Measurements from ENCODE around the gene NUDT8. TPM values are rescaled to one million over a fixed set of nuclear protein-coding genes. Genes with fewer than 3 reads are reported as not detected.

The NUDT8 gene
- total and polyA plus RNA-seq, 2 of the 8 experiments (the other 6 are each of a cell fraction or from before 2014, with no cell fraction given), result 7.2 to 8.3 TPM

GRCh38 chr11:67664696-67665540 is 35.2 kb upstream of the NUDT8 start (continued):
- TF ChIP-seq, protein P1, sequence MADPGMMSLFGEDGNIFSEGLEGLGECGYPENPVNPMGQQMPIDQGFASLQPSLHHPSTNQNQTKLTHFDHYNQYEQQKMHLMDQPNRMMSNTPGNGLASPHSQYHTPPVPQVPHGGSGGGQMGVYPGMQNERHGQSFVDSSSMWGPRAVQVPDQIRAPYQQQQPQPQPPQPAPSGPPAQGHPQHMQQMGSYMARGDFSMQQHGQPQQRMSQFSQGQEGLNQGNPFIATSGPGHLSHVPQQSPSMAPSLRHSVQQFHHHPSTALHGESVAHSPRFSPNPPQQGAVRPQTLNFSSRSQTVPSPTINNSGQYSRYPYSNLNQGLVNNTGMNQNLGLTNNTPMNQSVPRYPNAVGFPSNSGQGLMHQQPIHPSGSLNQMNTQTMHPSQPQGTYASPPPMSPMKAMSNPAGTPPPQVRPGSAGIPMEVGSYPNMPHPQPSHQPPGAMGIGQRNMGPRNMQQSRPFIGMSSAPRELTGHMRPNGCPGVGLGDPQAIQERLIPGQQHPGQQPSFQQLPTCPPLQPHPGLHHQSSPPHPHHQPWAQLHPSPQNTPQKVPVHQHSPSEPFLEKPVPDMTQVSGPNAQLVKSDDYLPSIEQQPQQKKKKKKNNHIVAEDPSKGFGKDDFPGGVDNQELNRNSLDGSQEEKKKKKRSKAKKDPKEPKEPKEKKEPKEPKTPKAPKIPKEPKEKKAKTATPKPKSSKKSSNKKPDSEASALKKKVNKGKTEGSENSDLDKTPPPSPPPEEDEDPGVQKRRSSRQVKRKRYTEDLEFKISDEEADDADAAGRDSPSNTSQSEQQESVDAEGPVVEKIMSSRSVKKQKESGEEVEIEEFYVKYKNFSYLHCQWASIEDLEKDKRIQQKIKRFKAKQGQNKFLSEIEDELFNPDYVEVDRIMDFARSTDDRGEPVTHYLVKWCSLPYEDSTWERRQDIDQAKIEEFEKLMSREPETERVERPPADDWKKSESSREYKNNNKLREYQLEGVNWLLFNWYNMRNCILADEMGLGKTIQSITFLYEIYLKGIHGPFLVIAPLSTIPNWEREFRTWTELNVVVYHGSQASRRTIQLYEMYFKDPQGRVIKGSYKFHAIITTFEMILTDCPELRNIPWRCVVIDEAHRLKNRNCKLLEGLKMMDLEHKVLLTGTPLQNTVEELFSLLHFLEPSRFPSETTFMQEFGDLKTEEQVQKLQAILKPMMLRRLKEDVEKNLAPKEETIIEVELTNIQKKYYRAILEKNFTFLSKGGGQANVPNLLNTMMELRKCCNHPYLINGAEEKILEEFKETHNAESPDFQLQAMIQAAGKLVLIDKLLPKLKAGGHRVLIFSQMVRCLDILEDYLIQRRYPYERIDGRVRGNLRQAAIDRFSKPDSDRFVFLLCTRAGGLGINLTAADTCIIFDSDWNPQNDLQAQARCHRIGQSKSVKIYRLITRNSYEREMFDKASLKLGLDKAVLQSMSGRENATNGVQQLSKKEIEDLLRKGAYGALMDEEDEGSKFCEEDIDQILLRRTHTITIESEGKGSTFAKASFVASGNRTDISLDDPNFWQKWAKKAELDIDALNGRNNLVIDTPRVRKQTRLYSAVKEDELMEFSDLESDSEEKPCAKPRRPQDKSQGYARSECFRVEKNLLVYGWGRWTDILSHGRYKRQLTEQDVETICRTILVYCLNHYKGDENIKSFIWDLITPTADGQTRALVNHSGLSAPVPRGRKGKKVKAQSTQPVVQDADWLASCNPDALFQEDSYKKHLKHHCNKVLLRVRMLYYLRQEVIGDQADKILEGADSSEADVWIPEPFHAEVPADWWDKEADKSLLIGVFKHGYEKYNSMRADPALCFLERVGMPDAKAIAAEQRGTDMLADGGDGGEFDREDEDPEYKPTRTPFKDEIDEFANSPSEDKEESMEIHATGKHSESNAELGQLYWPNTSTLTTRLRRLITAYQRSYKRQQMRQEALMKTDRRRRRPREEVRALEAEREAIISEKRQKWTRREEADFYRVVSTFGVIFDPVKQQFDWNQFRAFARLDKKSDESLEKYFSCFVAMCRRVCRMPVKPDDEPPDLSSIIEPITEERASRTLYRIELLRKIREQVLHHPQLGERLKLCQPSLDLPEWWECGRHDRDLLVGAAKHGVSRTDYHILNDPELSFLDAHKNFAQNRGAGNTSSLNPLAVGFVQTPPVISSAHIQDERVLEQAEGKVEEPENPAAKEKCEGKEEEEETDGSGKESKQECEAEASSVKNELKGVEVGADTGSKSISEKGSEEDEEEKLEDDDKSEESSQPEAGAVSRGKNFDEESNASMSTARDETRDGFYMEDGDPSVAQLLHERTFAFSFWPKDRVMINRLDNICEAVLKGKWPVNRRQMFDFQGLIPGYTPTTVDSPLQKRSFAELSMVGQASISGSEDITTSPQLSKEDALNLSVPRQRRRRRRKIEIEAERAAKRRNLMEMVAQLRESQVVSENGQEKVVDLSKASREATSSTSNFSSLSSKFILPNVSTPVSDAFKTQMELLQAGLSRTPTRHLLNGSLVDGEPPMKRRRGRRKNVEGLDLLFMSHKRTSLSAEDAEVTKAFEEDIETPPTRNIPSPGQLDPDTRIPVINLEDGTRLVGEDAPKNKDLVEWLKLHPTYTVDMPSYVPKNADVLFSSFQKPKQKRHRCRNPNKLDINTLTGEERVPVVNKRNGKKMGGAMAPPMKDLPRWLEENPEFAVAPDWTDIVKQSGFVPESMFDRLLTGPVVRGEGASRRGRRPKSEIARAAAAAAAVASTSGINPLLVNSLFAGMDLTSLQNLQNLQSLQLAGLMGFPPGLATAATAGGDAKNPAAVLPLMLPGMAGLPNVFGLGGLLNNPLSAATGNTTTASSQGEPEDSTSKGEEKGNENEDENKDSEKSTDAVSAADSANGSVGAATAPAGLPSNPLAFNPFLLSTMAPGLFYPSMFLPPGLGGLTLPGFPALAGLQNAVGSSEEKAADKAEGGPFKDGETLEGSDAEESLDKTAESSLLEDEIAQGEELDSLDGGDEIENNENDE (IDR thresholded peaks at IDR 0.05; ENCODE audit: insufficient replicate concordance, low read length), result no peak
- TF ChIP-seq, protein P2, sequence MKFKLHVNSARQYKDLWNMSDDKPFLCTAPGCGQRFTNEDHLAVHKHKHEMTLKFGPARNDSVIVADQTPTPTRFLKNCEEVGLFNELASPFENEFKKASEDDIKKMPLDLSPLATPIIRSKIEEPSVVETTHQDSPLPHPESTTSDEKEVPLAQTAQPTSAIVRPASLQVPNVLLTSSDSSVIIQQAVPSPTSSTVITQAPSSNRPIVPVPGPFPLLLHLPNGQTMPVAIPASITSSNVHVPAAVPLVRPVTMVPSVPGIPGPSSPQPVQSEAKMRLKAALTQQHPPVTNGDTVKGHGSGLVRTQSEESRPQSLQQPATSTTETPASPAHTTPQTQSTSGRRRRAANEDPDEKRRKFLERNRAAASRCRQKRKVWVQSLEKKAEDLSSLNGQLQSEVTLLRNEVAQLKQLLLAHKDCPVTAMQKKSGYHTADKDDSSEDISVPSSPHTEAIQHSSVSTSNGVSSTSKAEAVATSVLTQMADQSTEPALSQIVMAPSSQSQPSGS (IDR thresholded peaks at IDR 0.05; ENCODE audit: low read length), result no peak
- TF ChIP-seq RBBP5 (IDR thresholded peaks at IDR 0.05; ENCODE audit: borderline replicate concordance, low read depth, low read length) (no peak), PHF8 (conservative IDR thresholded peaks at IDR 0.05; ENCODE audit: low read depth, low read length) (no peak), SP4 (IDR thresholded peaks at IDR 0.05; ENCODE audit: low read length) (no peak), POU5F1 (IDR thresholded peaks at IDR 0.05; ENCODE audit: low read depth, low read length) (no peak), SRF (IDR thresholded peaks at IDR 0.05; ENCODE audit: low read depth, low read length) (no peak), CEBPB (IDR thresholded peaks at IDR 0.05; ENCODE audit: low read depth, low read length) (no peak)
